GM12878 (cell line): ENCODE data around the gene MFSD8. TPM values are rescaled to one million over a fixed set of nuclear protein-coding genes. Genes with fewer than 3 reads are reported as not detected.

ENCODE experiments used
- BCL11A ChIP-seq: IDR thresholded peaks from 2 replicates; pipeline ENCODE4 v1.6.1; 2011; ENCODE audit warnings: low read depth, low read length
- BHLHE40 ChIP-seq, 2 experiments: fragments of 450-650 bp in 1 of 2; IDR thresholded peaks; 2 replicates each; pipeline ENCODE4 v1.6.1; 2011 to 2017; ENCODE audit warnings: low read depth in 2 of 2, borderline replicate concordance in 1 of 2, improper control_type of control experiment in 1 of 2, low read length in 1 of 2, mild to moderate bottlenecking in 1 of 2
- BRCA1 ChIP-seq: IDR thresholded peaks from 2 replicates; pipeline ENCODE4 v1.6.1; 2011; ENCODE audit warnings: low read depth, low read length, improper control_type of control experiment
- CHD2 ChIP-seq: IDR thresholded peaks from 2 replicates; pipeline ENCODE4 v1.6.1; 2011; ENCODE audit warnings: low read depth, low read length, improper control_type of control experiment, borderline replicate concordance
- CREM ChIP-seq: IDR thresholded peaks from 2 replicates; pipeline ENCODE4 v1.6.1; 2014; ENCODE audit warnings: antibody characterized with exemption, low read depth
- DPF2 ChIP-seq: fragments of 450-650 bp; IDR thresholded peaks from 2 replicates; pipeline ENCODE4 v1.6.1; 2017; ENCODE audit warnings: mild to moderate bottlenecking
- ESRRA ChIP-seq: IDR thresholded peaks from 2 replicates; pipeline ENCODE4 v1.6.1; 2012; ENCODE audit warnings: mild to moderate bottlenecking, low read length, improper control_type of control experiment
- EZH2 ChIP-seq: IDR thresholded peaks from 2 replicates; pipeline ENCODE4 v1.6.1; 2012; ENCODE audit warnings: low read depth, mild to moderate bottlenecking, control low read depth, inconsistent platforms, low read length, borderline replicate concordance; ENCODE audit not compliant: control insufficient read depth
- HDGF ChIP-seq: fragments of 450-650 bp; IDR thresholded peaks from 2 replicates; pipeline ENCODE4 v1.6.1; 2016; ENCODE audit warnings: antibody characterized with exemption
- LARP7 ChIP-seq: fragments of 450-650 bp; IDR thresholded peaks from 2 replicates; pipeline ENCODE4 v1.6.1; 2017; ENCODE audit warnings: mild to moderate bottlenecking
- MLLT1 ChIP-seq: fragments of 450-650 bp; IDR thresholded peaks from 2 replicates; pipeline ENCODE4 v1.6.1; 2016; ENCODE audit warnings: mild to moderate bottlenecking
- MTA3 ChIP-seq: IDR thresholded peaks from 2 replicates; pipeline ENCODE4 v1.6.1; 2012; ENCODE audit warnings: low read length, inconsistent platforms, borderline replicate concordance
- MYC ChIP-seq: IDR thresholded peaks from 2 replicates; pipeline ENCODE4 v1.6.1; 2011; ENCODE audit warnings: mild to moderate bottlenecking, low read length, moderate library complexity, inconsistent platforms; ENCODE audit not compliant: insufficient read depth, insufficient replicate concordance, insufficient read length, severe bottlenecking
- NFXL1 ChIP-seq: fragments of 450-650 bp; IDR thresholded peaks from 2 replicates; pipeline ENCODE4 v1.6.1; 2017; ENCODE audit warnings: antibody characterized with exemption, mild to moderate bottlenecking, borderline replicate concordance
- NFYB ChIP-seq: IDR thresholded peaks from 2 replicates; pipeline ENCODE4 v1.6.1; 2011; ENCODE audit warnings: low read depth, mild to moderate bottlenecking, low read length, improper control_type of control experiment, moderate library complexity; ENCODE audit not compliant: insufficient read depth
- PRDM15 ChIP-seq: fragments of 450-650 bp; formaldehyde crosslinking; IDR thresholded peaks from 2 replicates; pipeline ENCODE4 v1.4.0; 2020; ENCODE audit warnings: mild to moderate bottlenecking, moderate library complexity
- RELA ChIP-seq: fragments of 450-650 bp; IDR thresholded peaks from 2 replicates; pipeline ENCODE4 v1.8.0; 2014; ENCODE audit warnings: borderline replicate concordance; ENCODE audit not compliant: partially characterized antibody
- RFX5 ChIP-seq: IDR thresholded peaks from 2 replicates; pipeline ENCODE4 v1.6.1; 2011; ENCODE audit warnings: low read depth, low read length, improper control_type of control experiment
- SMAD5 ChIP-seq: IDR thresholded peaks from 2 replicates; pipeline ENCODE4 v1.6.1; 2016; ENCODE audit warnings: antibody characterized with exemption, low read depth
- SMC3 ChIP-seq: IDR thresholded peaks from 2 replicates; pipeline ENCODE4 v1.6.1; 2011; ENCODE audit warnings: low read length, improper control_type of control experiment, borderline replicate concordance
- STAT3 ChIP-seq: IDR thresholded peaks from 2 replicates; pipeline ENCODE4 v1.6.1; 2011; ENCODE audit warnings: low read depth, low read length, improper control_type of control experiment
- TCF3 ChIP-seq: IDR thresholded peaks from 2 replicates; pipeline ENCODE4 v1.6.1; 2012; ENCODE audit warnings: low read depth, mild to moderate bottlenecking, low read length, borderline replicate concordance; ENCODE audit not compliant: insufficient read depth
- YBX1 ChIP-seq: fragments of 450-650 bp; IDR thresholded peaks from 2 replicates; pipeline ENCODE4 v1.6.1; 2016; ENCODE audit warnings: antibody characterized with exemption
- YY1 ChIP-seq: IDR thresholded peaks from 2 replicates; pipeline ENCODE4 v1.6.1; 2011; ENCODE audit warnings: low read depth, mild to moderate bottlenecking, low read length
- ZBTB33 ChIP-seq: fragments of 450-650 bp; IDR thresholded peaks from 2 replicates; pipeline ENCODE4 v1.6.1; 2017; ENCODE audit warnings: mild to moderate bottlenecking
- polyA plus RNA-seq, 11 experiments: library from polyadenylated mRNA; depleted of rRNA in 4 of 11; unstranded in 6 of 11; stranded (reverse) in 5 of 11; fragments of >200 nt; fragmentation: Nextera tagmentation in 4 of 11; fragmentation: Illumina TruSeq in 1 of 11; extraction: Ambion mirVana in 4 of 11; extraction: Trizol in 1 of 11; gene quantifications; 1 replicate in 1 of 11; 2 replicates in 10 of 11; pipeline versions ENCODE4 v1.2.1 to v1.2.3, GENCODE V29; 2011 to 2016; ENCODE audit warnings: inconsistent platforms in 2 of 11, missing spikeins in 2 of 11, low read depth in 1 of 11
- total RNA-seq, 4 experiments: library from RNA; depleted of rRNA in 3 of 4; stranded (reverse); fragments of >200 nt in 3 of 4; fragmentation: Illumina TruSeq in 1 of 4; extraction: Trizol in 1 of 4; gene quantifications; 2 replicates each; pipeline versions ENCODE4 v1.2.1 to v1.2.3, GENCODE V29; 2013 to 2021

Gene MFSD8
- total and polyA plus RNA-seq, 10 of the 15 experiments (the other 5 are each of a cell fraction or from before 2014, with no cell fraction given), result 12.7 to 29.9 (median 18.4) TPM

- TF ChIP-seq MLLT1 (peak; percentile 67; the same call in 1 of the 2 replicates), PRDM15 (CRISPR knock-in tag) (no peak), YBX1 (no peak), ESRRA (0 out of 2 replicates have a peak, but pooled peaks have one; percentile 76), STAT3 (no peak), HDGF (no peak), CHD2 (peak; percentile 64; the same call in 1 of the 2 replicates), RFX5 (peak; percentile 91), EZH2 (no peak), LARP7 (no peak; the same call in 1 of the 2 replicates), SMAD5 (no peak), NFYB (peak; percentile 90), BHLHE40 (IDR thresholded peaks at IDR 0.05; ENCODE audit: borderline replicate concordance in 1 of 2, low read depth in 2 of 2, low read length in 1 of 2) (no peak), YY1 (peak; percentile 91), NFXL1 (no peak), BCL11A (no peak), RELA (no peak), TCF3 (peak; percentile 35; the same call in 1 of the 2 replicates), MTA3 (no peak; the same call in 1 of the 2 replicates), BRCA1 (no peak; the same call in 1 of the 2 replicates), SMC3 (no peak), DPF2 (no peak), CREM (peak; percentile 84), MYC (no peak), ZBTB33 (no peak)
Observed at GRCh38 chr4:127880763-127881562, 84.0 kb downstream of the MFSD8 start, which contains the start of gene PLK4 (continued).
